ENCODE data around the gene HTRA3.
"Not testable (repeated sequence)": the region's sequence is repeated elsewhere in the genome, so short reads cannot be mapped to it uniquely, and the experiment has no call there.

The HTRA3 gene

DNA sequence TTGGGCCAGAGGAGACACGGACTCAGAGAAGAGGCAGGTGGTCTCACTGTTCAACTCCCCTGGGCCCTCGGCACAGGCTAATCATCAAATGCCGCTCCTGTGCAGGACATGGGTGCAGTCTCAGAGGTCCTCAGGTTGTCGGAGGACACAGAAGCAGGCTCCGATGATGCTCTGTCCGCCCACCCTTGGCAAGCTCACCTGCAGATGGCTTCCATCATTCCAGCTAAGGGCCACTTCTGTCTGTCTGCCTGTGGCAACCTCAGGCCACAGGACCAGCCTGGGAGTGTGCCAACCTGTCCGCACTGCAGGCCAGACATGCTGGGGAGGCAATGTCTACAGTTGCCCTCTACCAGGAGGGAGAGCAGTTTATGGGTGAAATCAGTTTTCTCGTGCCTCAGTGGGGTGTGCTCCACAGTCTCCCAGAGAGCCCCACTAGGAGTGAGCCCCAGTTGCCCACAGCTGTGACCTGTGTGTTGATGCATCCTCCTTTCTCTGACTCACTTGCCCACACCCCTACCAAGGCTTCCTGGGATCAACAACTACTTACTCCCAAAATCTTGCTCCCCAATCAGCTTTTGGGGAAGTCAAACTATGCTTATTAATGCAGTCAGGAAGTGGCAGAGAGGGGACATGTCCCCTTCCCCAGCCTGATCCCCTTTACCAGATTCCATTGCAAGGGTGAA, 55.9 kb downstream of the HTRA3 start:
- no peak for DNase-seq (ENCODE audit: low spot score)

DNA sequence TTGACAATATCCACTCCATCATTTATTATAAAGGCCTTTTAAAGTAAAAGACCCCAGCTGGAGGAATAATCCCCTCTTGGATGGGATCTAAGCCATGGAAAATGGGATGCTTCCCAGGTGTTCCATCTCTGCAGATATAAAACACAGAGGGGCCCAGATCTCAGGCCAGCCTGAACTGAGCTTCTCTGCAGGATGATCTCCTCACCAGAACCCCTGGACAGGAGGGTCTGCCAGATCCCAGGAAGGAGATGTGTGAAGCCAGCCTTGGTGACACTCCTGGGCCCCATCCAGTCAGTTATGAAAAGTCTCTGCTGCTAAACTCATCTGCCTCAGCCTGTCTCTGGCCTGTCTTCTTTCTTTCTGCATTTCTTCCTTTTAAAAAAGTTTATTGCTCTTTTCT, 56.7 kb downstream of the HTRA3 start:
- no peak for DNase-seq (ENCODE audit: low spot score)

DNA sequence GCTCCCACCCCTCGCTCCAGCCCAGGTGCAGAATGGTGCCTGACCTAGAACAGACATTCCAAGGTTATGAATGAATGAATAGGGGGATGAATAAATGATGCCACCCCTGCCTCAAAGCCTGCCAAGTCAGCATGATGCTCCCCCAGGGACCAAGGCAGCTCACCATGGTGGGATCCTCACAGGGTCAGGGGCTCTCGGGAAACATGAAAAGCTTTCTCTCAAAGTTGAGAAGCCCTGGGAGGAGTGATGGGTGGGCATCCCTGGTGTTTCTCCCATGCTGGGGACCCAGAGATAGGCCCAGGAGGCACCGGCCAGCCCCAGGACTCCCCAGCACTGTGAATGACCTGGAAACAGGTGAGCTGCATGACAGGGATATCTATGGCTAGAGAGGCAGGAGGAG, 58.9 kb downstream of the HTRA3 start:
- no peak for DNase-seq (ENCODE audit: low spot score)

DNA sequence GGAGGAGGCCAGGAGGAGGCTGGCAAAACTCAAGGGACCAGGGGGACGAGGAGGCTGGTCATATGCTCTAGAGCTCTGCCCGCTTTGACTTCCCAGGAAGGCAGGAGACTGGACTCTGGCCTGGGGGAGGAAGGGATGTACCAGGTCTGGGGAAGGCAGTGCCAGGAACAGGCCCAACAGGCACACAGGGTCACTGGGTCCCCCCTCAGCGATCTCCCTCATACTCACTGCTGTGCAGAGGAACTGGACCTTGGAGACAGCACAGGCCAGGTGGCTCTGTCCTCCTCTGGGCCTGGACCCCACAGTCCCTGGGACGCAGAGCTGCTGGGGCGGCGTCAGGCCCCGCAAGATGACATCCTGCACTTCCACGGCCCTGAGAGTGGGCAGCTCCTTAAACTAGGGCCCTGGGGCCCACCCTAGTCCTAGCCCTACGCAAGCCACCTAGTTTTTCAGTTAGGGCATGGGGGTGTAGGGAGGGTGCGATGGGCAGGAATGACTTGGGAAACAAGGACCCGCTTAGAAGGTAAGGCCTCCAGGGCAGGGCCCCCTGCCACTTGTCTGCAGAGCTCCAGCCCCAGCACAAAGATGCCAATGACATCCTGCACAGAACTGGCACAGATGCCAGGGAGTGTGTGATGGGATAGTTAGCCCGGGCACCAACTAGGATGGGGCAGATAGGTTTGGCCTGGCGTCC, 59.5 kb downstream of the HTRA3 start:
- DNase-seq (ENCODE audit: low spot score), result no peak

DNA sequence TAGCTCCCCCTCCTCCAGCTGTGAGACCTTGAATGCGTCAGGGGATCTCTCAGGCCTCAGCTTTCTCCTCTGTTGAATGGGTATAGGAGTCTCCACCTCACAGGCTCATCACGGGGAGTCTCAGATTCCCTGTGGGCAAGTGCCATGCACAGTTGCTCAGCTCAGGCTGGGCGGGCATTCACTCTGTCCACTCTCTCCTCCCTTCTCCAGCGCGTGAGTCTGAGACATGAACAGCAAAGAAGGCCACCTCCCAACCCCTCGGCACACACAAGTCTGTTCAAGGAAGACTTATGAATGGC, 60.0 kb downstream of the HTRA3 start:
- DNase-seq (ENCODE audit: low spot score), result no peak

DNA sequence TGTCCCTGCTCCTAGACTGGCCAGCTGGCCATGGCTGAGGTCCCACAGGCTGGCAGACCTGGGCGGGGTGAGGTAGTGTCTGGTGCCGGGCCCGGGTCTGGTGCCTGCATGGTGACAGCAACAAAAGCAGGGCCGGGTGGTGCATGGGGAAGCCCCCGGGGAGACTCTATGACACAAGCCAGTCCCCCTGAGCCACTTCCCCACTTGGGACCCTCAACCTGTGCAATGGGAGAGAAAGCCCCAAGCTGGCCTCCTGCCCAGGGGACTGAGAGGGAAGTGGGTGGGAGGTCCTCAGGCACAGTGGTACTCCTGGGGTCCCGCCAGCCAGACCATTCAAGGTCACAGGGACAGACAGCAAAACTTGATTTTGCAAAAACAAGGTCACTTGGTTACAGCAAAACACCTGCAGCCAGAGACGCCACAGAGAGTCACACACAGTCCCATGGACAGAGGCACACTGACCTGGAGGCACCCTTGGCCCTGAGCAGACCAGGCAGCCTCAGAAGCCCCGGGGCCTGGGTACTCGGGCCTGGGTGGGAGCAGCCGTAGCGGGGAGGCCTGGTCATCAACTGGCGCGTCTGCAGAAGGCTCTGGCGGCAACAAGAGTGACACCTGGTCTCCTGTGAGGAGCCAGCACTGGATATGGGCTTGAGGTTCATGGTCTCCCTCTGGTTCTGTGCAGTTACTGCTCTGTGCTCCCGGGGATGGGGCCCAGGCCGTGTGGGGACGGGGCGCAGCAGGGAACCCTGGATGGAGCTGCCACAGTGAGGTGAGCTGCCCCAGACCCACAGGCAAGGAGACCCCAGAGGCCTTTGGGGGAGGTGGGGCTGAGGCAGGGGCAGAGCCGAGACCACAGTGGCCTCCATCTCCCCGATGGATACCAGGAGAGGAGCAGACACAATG, 60.6 kb downstream of the HTRA3 start:
- no peak for DNase-seq (ENCODE audit: low spot score)

DNA sequence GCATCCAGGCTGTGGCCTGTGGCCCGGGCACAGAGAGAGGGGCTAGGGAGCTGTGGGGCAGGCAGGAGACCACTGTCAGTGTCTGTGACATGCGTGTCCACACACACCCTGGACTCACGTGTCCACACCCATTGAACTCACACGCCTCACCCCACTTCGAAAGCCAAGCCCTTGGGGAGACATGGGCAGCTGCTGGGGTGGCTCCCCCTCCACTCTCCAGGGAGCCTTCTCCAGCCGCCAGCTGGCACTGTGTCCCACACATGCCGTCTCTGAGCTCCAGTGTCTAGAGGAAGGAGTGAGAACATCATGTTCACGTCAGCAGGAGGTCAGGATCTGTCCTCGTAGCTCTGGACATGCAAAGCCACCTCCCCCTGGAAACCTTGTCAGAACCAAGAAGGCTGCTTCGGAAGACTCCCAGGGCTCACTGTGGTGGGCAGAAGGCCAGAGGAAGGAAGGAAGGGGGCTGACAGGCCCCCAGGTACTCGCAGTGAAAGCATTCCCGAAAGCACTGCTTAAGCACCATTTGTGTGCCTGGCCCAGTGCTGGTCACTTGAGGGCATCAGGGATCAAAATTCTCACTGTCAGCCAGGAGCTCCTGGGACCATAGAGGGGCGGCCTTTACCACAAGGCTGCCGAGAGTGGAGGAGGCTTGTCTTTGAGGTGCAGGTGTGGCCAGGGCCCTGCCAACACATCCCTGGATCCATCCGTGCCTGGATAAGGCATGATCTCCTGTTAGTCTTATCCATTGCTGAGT, 61.4 kb downstream of the HTRA3 start:
- DNase-seq (ENCODE audit: low spot score), result no peak

DNA sequence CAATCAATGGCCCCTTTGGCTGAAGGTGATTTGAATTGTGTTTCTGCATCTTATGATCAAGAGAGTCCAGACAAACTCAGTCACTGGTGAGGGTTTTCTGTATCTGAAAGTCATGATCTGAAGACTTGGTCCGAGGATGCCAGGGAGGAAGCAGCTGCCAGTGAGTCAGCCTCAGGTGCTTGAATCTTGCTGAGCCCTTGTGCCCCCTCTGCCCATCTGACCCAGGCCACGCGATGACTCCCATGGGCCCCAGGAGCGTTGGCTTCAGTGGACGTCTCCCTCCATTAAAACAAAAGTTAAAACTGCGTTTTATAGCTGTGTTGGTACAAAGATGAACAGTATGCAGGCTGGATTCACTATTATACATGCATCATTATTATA, 62.0 kb downstream of the HTRA3 start:
- DNase-seq (ENCODE audit: low spot score), result no peak

DNA sequence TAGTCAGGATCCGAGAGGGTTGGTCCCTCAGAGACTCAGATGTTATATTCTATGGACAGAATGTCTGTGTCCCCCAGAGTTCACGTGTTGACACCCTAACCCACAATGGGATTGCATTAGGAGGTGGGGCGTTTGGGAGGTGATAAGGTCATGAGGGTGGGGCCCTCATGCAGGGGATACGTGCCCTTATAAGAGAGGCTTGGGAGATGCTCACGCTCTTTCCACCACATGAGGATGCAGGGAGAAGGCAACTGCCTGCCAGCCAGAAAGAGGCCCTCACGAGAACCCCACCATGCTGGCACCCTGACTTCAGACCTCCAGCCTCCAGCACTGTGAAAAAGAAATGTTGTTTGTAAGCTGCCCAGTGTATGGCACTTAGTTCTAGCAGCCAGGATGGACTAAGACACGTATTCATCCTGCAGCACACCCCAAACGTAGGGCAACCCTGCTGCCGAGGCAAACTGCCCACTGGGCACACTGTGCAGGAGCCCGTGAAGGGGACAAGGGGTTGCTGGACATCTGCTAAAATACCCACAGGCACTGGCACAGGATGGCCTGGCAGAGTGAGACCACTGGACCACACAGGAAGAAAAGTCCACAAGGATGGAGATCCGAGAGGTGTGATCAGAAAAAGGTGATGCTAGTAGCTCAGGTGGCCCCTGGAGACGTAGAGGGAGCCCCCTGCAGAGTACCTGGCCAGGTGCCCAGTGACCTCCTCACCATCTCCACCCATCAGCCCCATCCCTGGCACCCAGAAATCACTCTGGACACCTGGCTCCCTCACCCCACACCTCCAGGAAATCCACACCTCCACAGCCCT, 62.7 kb downstream of the HTRA3 start:
- no peak for DNase-seq (ENCODE audit: low spot score)

DNA sequence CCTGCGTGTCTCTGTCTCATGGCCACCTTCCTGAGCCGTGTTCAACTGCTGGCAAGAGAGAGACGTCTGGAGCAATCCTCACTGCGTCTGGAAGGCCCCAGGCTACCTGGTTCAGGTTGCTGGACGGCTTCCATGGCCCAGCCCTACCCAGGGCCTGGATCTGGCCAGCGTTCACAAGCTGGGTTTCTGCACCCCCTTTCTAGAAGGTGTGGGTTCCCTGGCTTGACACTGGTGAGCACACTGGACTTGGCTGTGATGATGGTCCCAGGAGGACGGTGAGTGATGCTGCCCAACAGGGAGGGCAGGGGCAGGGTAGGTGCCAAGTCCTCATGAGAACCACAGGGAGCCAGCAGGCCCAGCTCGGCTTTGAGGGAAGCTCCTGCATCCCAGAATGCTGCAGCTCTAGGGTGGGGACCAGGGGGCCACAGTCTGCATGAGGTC, 63.4 kb downstream of the HTRA3 start:
- no peak for DNase-seq (ENCODE audit: low spot score)

DNA sequence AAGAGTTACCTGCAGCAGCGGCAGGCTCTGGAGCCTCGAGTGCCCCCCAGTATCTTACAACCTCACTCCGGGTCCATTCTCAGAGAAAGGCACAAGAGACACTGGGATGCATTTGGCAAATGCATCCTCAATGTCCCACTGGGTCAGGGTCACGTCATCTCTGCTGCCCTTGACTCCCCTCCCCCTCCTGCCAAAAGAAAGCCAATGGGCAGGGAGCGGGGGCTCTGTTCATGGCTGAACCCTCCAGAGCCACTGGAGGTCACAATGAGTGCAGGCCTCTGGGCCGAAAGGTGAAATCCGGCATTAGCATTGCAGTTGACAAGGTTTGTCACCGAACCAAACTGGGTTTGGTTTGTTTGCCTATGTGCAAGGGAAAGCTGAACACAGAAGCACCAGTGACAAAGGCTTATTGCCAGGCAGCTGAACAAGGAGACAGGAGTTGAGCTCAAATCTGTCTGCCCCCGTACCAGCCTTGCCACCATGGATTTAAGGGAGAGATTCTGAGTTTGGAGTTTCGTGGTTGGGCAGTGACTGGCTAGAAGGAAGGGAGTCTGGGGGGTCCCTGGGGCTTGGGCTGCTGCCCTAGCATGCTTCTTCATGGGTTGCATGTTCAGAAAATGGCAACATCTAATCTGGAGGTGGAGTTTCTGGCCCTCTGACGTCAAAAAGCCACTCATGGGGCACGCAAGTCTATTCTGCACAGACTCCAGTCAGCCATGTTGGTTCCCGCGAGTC, 64.3 kb downstream of the HTRA3 start:
- DNase-seq (ENCODE audit: low spot score), result no peak

DNA sequence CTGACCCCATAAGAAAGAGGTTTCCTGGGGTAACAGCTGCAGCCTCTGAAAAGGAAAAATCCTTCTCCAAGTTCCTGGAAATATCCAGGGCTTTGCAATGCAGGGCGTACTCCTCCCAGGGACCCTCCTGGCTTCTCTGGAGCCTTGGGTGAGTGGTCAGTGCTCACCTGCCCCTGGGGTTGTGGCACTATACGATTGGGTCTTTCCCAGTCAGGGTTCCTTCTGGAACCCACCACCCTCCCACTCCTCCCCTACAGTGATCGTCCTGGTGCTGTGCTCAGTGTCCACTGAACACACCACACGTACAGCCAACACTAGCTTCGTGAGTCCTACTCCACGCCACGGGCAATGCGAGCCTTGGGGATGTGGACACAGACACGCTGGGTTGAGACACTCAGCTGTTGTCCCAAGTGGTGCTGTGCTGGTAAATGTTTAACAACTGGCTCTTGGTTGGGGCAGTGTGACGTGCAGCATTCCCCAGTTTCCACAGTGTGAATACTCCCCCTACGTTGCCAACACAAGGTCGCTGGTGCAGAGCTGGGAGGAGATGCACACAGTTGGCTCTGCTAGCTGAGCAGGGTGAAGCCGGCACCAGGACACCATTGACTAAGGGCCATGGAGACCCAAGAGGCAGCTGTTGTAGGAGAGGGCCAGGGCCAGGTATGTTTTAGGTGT, 65.4 kb downstream of the HTRA3 start:
- no peak for DNase-seq (ENCODE audit: low spot score)

DNA sequence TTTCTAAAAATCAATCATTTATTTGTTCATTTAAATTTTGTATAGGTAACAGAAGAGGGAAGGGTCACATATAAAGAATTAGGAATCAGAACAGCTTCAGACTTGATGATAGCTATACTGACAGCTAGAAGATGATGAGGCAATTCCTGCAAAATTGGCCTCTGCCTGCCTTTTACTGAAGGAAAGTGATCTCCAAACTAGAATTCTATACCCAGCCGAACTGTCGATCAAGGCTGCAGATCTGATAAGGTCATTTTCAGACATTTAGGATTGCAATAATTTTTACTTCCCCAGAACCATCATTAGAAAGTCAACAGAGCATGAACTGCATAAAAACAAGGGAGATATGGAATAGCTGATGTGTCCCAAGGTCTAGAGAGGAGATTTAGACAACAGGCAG, 66.3 kb downstream of the HTRA3 start:
- DNase-seq (ENCODE audit: low spot score), result no peak

DNA sequence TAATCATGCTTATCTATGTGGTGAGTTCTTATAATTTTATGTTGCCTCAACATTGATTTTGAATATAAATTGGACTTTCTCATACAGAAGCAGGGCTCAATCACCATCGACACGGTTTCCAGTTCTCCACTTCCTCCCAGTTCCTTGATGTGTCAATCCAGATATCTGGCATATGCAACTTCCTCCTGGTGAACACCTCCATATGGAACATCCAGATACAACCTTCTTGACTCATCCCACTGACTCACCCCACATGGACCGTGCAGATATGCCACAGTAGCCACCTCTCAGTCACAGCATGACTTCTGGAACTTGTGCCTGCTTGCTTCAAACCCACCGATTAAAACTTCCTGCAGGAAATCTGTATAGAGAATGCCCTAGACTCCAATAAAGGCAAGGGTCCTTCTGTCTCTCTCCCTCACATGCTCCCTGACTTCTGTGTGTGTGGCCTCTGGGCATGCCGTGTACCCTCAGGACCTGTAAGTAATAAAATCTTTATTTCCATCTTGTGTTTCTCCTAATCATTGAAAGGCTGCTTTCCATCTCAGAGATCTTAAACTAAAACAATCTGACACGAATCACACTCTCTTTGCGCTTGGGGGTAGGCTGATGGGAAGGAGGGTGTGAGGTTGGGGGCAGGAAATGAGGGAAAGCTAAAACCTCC, 67.0 kb downstream of the HTRA3 start:
- no peak for DNase-seq (ENCODE audit: low spot score)

DNA sequence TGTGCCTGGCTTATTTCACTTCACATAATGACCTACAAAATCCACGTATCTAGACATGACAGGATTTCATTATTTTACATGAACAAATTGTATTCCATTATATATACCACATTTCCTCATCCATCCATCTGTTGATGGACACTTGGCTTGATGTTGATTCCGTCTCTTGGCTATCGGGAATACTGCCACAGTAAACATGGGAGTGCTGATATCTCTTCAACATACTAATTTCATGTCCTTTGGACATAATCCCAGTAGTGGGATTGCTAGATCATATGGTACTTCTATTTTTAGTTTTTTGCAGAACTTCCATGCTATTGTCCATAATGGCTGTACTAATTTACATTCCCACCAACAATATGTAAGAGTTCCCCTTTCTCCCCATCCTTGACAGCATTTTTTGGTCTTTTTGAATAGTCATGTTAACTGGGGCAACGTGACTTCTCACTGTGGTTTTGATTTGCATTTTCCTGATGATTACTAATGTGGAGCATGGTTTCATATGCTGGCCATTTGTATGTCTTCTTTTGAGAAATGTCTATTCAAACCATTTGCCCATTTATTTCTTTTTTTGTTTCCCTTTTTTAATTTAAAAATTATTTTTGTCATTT, 68.9 kb downstream of the HTRA3 start:
- no peak for DNase-seq (ENCODE audit: low spot score)

DNA sequence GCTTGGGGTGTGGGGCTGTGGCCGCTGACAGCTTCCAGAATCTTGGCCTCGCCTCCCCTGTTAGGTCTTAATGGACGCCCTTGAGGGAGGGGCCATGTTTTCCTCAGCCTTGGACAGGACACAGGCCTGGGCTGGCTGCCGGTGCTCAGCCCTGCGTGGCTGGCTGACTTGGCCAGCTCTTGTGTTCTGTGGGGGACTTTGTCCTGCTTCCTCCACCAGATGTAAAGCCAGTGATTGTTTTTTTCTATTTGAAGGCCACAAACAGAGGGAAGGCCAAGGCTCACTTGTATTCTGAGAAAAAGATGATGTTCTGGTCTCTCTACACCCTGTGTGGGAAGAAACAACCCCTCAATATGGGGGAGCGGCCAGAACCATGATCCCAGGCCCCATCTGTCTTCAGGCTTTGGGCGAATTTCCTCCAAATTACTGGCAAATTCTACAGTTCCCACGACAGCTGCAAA, 71.3 kb downstream of the HTRA3 start:
- DNase-seq (ENCODE audit: low spot score), result peak; percentile 53

DNA sequence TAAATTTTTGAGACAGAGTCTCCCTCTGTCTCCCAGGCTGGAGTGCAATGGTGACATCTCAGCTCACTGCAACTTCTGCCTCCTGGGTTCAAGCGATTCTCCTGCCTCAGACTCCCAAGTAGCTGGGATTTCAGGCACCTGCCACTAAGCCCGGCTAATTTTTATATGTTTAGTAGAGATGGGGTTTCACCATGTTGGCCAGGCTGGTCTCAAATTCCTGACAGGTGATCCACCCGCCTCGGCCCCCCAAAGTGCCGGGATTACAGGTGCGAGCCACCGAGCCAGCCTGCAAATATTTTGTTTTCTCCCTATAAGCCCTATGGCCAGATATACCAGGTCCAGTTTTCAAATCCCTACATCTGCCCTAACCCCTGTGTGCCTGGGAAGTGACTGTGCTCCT, 71.7 kb downstream of the HTRA3 start:
- not testable (repeated sequence) for DNase-seq (ENCODE audit: low spot score)

DNA sequence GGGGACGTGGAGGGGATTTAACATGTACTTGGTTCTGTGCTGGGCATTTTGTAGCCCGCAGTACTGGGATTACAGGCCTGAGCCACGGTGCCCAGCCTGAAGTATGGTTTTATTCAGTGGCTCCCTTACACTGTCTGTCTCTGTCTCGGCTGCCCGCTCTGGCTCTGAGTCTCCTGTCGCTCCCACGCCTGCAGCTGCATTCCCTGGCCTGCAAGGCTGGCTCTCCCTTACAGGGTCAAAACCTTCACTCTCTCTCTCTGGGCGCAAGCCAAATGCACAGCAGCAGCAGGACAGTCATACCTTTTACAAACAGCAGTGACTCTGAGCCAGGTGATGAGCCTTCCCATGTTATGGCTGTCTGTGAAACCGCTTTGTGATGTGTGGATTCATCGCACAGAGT, 72.1 kb downstream of the HTRA3 start:
- no peak for DNase-seq (ENCODE audit: low spot score)

DNA sequence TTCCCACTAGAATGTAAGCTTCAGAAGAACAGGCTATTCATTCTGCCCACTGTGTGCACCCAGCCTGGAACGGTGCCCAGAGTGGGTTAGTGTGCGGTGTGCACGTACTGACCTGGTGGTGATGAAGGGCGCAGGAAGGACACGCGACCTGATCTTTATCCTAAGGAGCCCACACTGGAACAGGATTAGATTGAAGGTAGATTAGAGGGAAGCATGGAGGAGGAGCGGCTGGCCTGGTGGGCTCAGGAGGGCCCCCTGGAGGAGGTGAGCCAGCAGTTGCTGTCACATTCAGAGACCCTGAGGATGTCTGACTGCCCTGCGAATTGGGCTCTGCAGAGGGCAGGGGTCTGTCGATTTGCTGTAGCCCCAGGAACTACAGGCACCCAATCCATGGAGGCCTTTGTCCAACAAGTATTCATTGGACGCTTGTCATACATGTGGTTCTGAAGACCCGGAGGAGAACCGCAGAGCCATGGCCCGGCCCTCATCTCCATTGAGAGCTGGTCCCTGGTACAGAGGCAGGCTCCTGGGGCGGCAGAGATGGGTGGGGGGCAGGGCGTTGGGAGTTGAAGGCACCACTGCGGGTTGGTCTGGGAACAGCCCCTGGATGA, 73.2 kb downstream of the HTRA3 start:
- no peak for DNase-seq (ENCODE audit: low spot score)
